GM12878 (cell line): Measurements from ENCODE around the gene PCCA. TPM values are rescaled to one million over a fixed set of nuclear protein-coding genes. Genes with fewer than 3 reads are reported as not detected.

Experiments used
- BMI1 ChIP-seq: fragments of 450-650 bp; IDR thresholded peaks from 2 replicates; pipeline ENCODE4 v1.6.1; 2016; ENCODE audit warnings: mild to moderate bottlenecking, moderate library complexity, borderline replicate concordance
- CUX1 ChIP-seq: IDR thresholded peaks from 2 replicates; pipeline ENCODE4 v1.6.1; 2012; ENCODE audit warnings: improper control_type of control experiment, low read depth, low read length; ENCODE audit not compliant: insufficient replicate concordance
- GABPA ChIP-seq: IDR thresholded peaks from 2 replicates; pipeline ENCODE4 v1.6.1; 2014; ENCODE audit warnings: antibody characterized with exemption, low read depth, mild to moderate bottlenecking, inconsistent platforms
- MYC ChIP-seq: IDR thresholded peaks from 2 replicates; pipeline ENCODE4 v1.6.1; 2011; ENCODE audit warnings: mild to moderate bottlenecking, low read length, moderate library complexity, inconsistent platforms; ENCODE audit not compliant: insufficient read depth, insufficient replicate concordance, insufficient read length, severe bottlenecking
- POLR2AphosphoS5 ChIP-seq: IDR thresholded peaks from 2 replicates; pipeline ENCODE4 v1.6.1; 2011; ENCODE audit warnings: mild to moderate bottlenecking, low read length, inconsistent platforms
- ZBED1 ChIP-seq: IDR thresholded peaks from 2 replicates; pipeline ENCODE4 v1.6.1; 2016; ENCODE audit warnings: borderline replicate concordance
- polyA plus RNA-seq, 11 experiments: library from polyadenylated mRNA; depleted of rRNA in 4 of 11; unstranded in 6 of 11; stranded (reverse) in 5 of 11; fragments of >200 nt; fragmentation: Nextera tagmentation in 4 of 11; fragmentation: Illumina TruSeq in 1 of 11; extraction: Ambion mirVana in 4 of 11; extraction: Trizol in 1 of 11; gene quantifications; 1 replicate in 1 of 11; 2 replicates in 10 of 11; pipeline versions ENCODE4 v1.2.1 to v1.2.3, GENCODE V29; 2011 to 2016; ENCODE audit warnings: inconsistent platforms in 2 of 11, missing spikeins in 2 of 11, low read depth in 1 of 11
- total RNA-seq, 4 experiments: library from RNA; depleted of rRNA in 3 of 4; stranded (reverse); fragments of >200 nt in 3 of 4; fragmentation: Illumina TruSeq in 1 of 4; extraction: Trizol in 1 of 4; gene quantifications; 2 replicates each; pipeline versions ENCODE4 v1.2.1 to v1.2.3, GENCODE V29; 2013 to 2021
- TF ChIP-seq, protein P1 (sequence below): IDR thresholded peaks from 2 replicates; pipeline ENCODE4 v1.6.1; 2011; ENCODE audit warnings: low read depth, low read length, improper control_type of control experiment, borderline replicate concordance

PCCA gene
- total and polyA plus RNA-seq, 10 of the 15 experiments (the other 5 are each of a cell fraction or from before 2014, with no cell fraction given) = 5.9 to 18.2 (median 12.4) TPM

GRCh38 chr13:100160450-100160849 lies 71.6 kb downstream of the PCCA start (continued):
- TF ChIP-seq GABPA (no peak), BMI1 (no peak), POLR2AphosphoS5 (no peak), CUX1 (no peak), ZBED1 (no peak), MYC (no peak)
- TF ChIP-seq, protein P1, sequence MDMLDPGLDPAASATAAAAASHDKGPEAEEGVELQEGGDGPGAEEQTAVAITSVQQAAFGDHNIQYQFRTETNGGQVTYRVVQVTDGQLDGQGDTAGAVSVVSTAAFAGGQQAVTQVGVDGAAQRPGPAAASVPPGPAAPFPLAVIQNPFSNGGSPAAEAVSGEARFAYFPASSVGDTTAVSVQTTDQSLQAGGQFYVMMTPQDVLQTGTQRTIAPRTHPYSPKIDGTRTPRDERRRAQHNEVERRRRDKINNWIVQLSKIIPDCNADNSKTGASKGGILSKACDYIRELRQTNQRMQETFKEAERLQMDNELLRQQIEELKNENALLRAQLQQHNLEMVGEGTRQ = no peak
